ENCODE data around the gene XRCC3.

GRCh38 chr14:103745424-103745823, 30.2 kb upstream of the XRCC3 start:
- TF ChIP-seq, protein P1, sequence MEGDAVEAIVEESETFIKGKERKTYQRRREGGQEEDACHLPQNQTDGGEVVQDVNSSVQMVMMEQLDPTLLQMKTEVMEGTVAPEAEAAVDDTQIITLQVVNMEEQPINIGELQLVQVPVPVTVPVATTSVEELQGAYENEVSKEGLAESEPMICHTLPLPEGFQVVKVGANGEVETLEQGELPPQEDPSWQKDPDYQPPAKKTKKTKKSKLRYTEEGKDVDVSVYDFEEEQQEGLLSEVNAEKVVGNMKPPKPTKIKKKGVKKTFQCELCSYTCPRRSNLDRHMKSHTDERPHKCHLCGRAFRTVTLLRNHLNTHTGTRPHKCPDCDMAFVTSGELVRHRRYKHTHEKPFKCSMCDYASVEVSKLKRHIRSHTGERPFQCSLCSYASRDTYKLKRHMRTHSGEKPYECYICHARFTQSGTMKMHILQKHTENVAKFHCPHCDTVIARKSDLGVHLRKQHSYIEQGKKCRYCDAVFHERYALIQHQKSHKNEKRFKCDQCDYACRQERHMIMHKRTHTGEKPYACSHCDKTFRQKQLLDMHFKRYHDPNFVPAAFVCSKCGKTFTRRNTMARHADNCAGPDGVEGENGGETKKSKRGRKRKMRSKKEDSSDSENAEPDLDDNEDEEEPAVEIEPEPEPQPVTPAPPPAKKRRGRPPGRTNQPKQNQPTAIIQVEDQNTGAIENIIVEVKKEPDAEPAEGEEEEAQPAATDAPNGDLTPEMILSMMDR (IDR thresholded peaks at IDR 0.05): no peak
- no peak for TF ChIP-seq POLR2A (IDR thresholded peaks at IDR 0.05)

Data from testis (tissue), 2 donors.